ENCODE measurements around the gene ATG2B. TPM values are rescaled to one million over a fixed set of nuclear protein-coding genes. Genes with fewer than 3 reads are reported as not detected.

The ATG2B gene
- total and polyA plus RNA-seq, 2 donors (not counting 3 experiments of a cell fraction or from before 2014, with no cell fraction given): 5.9 to 17.8 TPM

GRCh38 chr14:96304956-96305355 lies 58.2 kb downstream of the ATG2B start:
- Histone ChIP-seq H3K36me3 (ENCODE audit: control insufficient read depth in 2 of 2, extremely low read depth in 1 of 2, insufficient read depth in 2 of 2, low read length in 2 of 2) (peaks cover under 1 to 7% of the 10 kb centered on the region in 2 experiments), H3K4me1 (ENCODE audit: control insufficient read depth, extremely low read depth, insufficient read depth, low read length) (no peaks in the 10 kb centered on the region), H3K27ac (ENCODE audit: insufficient read depth, low read depth, low read length) (no peak overlapping the region), H3K27me3 (ENCODE audit: control insufficient read depth in 2 of 2, insufficient read depth in 2 of 2, low read length in 2 of 2) (no peaks in the 10 kb centered on the region), H3K4me2 (ENCODE audit: insufficient read depth, low read length) (no peak overlapping the region), H3K9me3 (replicated peaks; ENCODE audit: control insufficient read depth, insufficient read depth, low read length) (no peaks in the 10 kb centered on the region), H3K4me3 (replicated peaks in 1 of 3; ENCODE audit: insufficient read depth in 1 of 3, low read depth in 1 of 3, low read length in 3 of 3) (no peak overlapping the region), H4K20me1 (replicated peaks; ENCODE audit: control insufficient read depth, extremely low read depth, insufficient read depth, low read length) (no peaks in the 10 kb centered on the region), H2AFZ (ENCODE audit: low read depth, low read length) (no peak overlapping the region), H3K79me2 (ENCODE audit: control insufficient read depth, insufficient read depth, low read length) (no peaks in the 10 kb centered on the region), H3K9me1 (replicated peaks; ENCODE audit: control insufficient read depth, extremely low read depth, insufficient read depth, low read length) (no peaks in the 10 kb centered on the region), H3K9ac (replicated peaks; ENCODE audit: extremely low read depth, insufficient read depth, low read length) (no peak overlapping the region)
- FAIRE-seq (no peak), DNase-seq (ENCODE audit: low read depth, low spot score) (no peak)
- no TSS peak for BruUV-seq (replicated peaks)
- dilution Hi-C loops (cut with MboI; ENCODE audit: extremely low pct_ligation_motif_present, low sequenced_read_pairs): no loop called here
- intact Hi-C loops (cut with micrococcal nuclease): no loop called here
- TF ChIP-seq POLR2AphosphoS5 (IDR thresholded peaks at IDR 0.05; ENCODE audit: insufficient read depth, low read depth, low read length) (no peak), FOS (IDR thresholded peaks at IDR 0.05; ENCODE audit: borderline replicate concordance, insufficient read depth, low read length) (no peak), MAX (IDR thresholded peaks at IDR 0.05; ENCODE audit: insufficient read depth, insufficient read length) (no peak)
- ChIA-PET POLR2A (no interaction called here), CTCF (interaction anchor here (1.1 kb wide), 1 partner anchor 436 kb away, joined by 3 read pairs; no protein-coding TSS in a partner anchor)

GRCh38 chr14:96303981-96304380 lies 59.2 kb downstream of the ATG2B start:
- H3K27ac ChIP-seq (ENCODE audit: insufficient read depth, low read depth, low read length): no peak overlapping the region
- H3K4me2 ChIP-seq (ENCODE audit: insufficient read depth, low read length): no peak overlapping the region
- H2AFZ ChIP-seq (ENCODE audit: low read depth, low read length): no peak overlapping the region
- BruUV-seq (replicated peaks): no TSS peak
- H4K20me1 ChIP-seq (replicated peaks; ENCODE audit: control insufficient read depth, extremely low read depth, insufficient read depth, low read length): no peaks in the 10 kb centered on the region
- CTCF ChIA-PET: no interaction called here
- no peaks in the 10 kb centered on the region for H3K79me2 ChIP-seq (ENCODE audit: control insufficient read depth, insufficient read depth, low read length)
- H3K4me1 ChIP-seq (ENCODE audit: control insufficient read depth, extremely low read depth, insufficient read depth, low read length): peaks cover 8% of the 10 kb centered on the region
- no peak overlapping the region for H3K9ac ChIP-seq (replicated peaks; ENCODE audit: extremely low read depth, insufficient read depth, low read length)
- no peaks in the 10 kb centered on the region for H3K27me3 ChIP-seq (ENCODE audit: control insufficient read depth in 2 of 2, insufficient read depth in 2 of 2, low read length in 2 of 2)
- POLR2A ChIA-PET: no interaction called here
- FAIRE-seq (no peak), DNase-seq (ENCODE audit: low read depth, low spot score) (no peak)
- H3K4me3 ChIP-seq (replicated peaks in 1 of 3; ENCODE audit: insufficient read depth in 1 of 3, low read depth in 1 of 3, low read length in 3 of 3): no peak overlapping the region
- dilution Hi-C loops (cut with MboI; ENCODE audit: extremely low pct_ligation_motif_present, low sequenced_read_pairs) (no loop called here), intact Hi-C loops (cut with micrococcal nuclease) (no loop called here)
- no peaks in the 10 kb centered on the region for H3K9me1 ChIP-seq (replicated peaks; ENCODE audit: control insufficient read depth, extremely low read depth, insufficient read depth, low read length)
- H3K36me3 ChIP-seq (ENCODE audit: control insufficient read depth in 2 of 2, extremely low read depth in 1 of 2, insufficient read depth in 2 of 2, low read length in 2 of 2): peaks cover 0 to 3% of the 10 kb centered on the region in 2 experiments
- TF ChIP-seq JUN (IDR thresholded peaks at IDR 0.05; ENCODE audit: borderline replicate concordance, insufficient read depth, insufficient read length, low read depth) (no peak), POLR2AphosphoS5 (IDR thresholded peaks at IDR 0.05; ENCODE audit: insufficient read depth, low read depth, low read length) (no peak), GATA2 (IDR thresholded peaks at IDR 0.05; ENCODE audit: insufficient read depth, insufficient read length, low read depth, low read length) (no peak), FOS (IDR thresholded peaks at IDR 0.05; ENCODE audit: borderline replicate concordance, insufficient read depth, low read length) (no peak), EZH2 (IDR thresholded peaks at IDR 0.05; ENCODE audit: borderline replicate concordance, low read depth, low read length, severe bottlenecking) (no peak), POLR2A (IDR thresholded peaks at IDR 0.05; ENCODE audit: low read depth, low read length) (no peak), MYC (IDR thresholded peaks at IDR 0.05; ENCODE audit: low read depth, low read length) (no peak), CTCF (IDR thresholded peaks at IDR 0.05; ENCODE audit: extremely low read depth in 1 of 2, insufficient read depth in 1 of 2, low read depth in 1 of 2, low read length in 2 of 2) (no peak), MAX (IDR thresholded peaks at IDR 0.05; ENCODE audit: insufficient read depth, insufficient read length) (no peak)
- no peaks in the 10 kb centered on the region for H3K9me3 ChIP-seq (replicated peaks; ENCODE audit: control insufficient read depth, insufficient read depth, low read length)

Measured in endothelial cell of umbilical vein (primary cell).